Stimulated activated CD4-positive, alpha-beta T cell treated with anti-CD3 and anti-CD28 coated beads, Interleukin-1b, Interleukin-23, amount 100 ng/mL, for 1 hour (primary cell): ENCODE data around the gene MCRIP1.

Source experiments
- DNase-seq, 2 donors: peaks; one replicate each; pipeline ENCODE4 v3.0.0-alpha.2; 2020; ENCODE audit warnings: low read depth in 2 of 2

The MCRIP1 gene

DNA sequence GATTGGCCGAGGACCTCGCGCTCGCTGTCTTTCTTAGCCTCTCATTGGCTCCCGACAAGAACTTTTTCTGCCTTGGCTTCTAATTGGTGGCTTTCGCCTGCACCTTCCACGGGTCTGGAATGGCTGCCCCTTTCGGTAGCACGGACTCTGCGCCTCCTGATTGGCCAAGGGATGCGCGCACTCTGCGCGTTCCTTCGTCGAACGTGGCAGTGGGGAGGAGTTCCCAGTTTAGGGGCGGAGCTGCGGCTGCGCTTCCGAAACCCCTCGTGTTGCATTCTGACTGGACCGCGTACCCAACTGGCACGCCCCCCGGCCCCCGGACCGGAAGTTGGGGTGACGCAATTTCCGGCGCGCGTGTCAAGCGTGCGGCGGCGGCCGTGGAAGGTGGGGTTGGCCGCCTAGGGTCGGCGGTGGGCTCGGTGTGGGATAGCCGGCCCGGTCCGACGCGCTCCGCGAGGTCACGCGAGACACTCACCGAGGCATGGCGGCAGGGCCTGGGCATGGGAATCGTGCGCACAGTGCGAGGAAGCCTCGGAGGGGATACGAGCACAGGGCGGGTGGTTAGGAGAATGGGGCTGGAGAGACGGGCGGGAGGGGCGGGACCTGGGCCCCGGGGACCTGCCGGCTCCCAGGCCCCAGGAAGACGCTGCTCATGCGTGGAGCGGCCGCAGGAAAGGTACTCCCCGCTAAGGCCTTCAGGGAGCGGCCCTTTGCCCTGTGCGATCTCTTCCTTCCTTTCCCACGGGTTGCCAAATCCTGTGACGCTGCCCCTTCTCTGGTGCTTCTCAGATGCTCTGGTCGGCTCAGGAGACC, 27.9 kb upstream of the MCRIP1 start:
- peak; percentile 98 to 99 for DNase-seq

GRCh38 chr17:81859906-81860755, 27.0 kb upstream of the MCRIP1 start, which contains the start of gene P4HB:
P4HB (minus strand) TSS chr17:81860535; CDS start chr17:81860471, 64 bp downstream.
- DNase-seq = peak in 1 of 2 donors; percentile 84

DNA sequence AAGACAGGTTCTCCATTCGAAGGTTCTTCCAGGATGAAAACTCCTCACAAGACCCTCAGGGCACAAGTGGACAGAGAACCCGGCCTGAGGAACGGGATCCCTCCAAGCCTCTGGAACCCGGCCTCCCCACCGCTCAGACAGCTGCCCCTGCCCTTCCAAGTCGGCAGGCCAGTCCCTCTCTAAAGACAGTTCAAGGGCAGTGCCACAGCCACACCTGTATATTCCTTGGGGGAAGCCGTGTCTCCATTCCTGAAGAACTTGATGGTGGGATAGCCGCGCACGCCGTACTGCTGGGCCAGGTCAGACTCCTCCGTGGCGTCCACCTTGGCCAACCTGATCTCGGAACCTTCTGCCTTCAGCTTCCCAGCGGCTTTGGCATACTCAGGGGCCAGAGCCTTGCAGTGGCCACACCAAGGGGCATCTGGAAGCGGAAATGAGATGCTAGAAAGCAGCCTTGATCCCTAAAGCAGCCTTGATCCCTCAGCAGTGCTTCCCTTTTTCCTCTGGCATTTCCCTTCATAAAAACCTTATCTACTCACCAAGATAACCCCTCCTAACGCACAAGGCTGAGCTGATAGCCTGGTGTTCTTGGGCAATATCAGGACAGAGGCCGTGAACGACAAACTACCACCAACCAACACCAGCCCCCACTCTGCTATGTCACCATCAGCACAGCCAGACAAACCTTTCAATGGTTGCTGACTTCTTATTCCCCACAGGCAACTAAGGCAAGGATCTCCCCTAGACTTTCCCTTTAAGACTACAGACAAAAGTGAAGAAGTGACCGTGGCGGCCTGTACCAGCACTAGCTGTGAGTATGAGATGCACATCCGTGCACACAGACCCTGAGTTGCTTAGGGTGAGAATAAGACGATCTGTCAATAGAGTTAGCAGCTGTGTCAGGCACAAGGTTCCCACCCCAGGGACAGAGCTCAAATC, 26.1 kb upstream of the MCRIP1 start:
- no peak for DNase-seq

GRCh38 chr17:81858170-81858966, 25.3 kb upstream of the MCRIP1 start:
- no peak for DNase-seq

GRCh38 chr17:81854974-81855774, 22.1 kb upstream of the MCRIP1 start:
- no peak for DNase-seq

GRCh38 chr17:81852237-81852636, 19.1 kb upstream of the MCRIP1 start:
- no peak for DNase-seq

- DNase-seq = no peak
These were observed 18.3 kb upstream of the MCRIP1 start for GRCh38 chr17:81851423-81851822.

GRCh38 chr17:81849457-81849856, 16.4 kb upstream of the MCRIP1 start:
- no peak for DNase-seq

DNA sequence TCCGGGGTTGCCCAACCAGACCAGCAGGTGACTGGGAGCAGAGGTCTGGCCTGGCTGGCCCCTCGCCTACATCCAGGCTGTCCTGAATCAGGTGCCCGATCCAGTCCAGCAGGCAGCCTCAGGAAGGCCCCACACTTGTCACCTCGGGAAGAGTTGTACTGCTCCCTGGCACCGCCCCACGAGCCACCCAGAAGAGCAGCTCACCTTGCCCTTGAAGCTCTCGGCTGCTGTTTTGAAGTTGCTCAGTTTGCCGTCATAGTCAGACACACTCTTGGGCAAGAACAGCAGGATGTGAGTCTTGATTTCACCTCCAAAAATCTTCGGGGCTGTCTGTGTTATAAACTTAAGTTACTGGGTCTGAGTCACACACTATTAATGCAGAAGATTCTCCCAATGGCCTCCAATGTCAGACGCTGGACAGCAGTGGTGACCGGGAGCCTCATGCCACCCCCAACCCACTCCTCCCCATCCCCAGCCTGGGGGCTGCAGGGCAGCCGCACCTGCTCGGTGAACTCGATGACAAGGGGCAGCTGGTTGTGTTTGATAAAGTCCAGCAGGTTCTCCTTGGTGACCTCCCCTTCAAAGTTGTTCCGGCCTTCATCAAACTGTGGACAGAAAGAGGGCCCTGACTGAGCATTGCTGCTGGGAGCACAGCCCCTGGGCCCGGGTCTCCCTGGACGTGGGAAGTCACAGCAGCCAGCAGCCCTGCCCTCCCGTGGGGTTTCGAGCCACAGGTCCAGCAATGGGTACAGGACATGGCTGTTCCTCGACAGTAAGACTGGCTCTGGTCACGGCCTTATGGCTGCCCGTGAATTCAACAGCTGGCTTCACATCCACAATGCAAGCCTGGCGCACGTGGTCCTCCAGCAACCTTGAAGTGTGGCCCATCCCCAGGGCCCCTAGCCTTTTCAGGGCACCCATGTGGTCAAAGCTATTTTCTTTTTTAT, 13.9 kb upstream of the MCRIP1 start:
- DNase-seq = no peak

- DNase-seq = no peak
These were observed 13.0 kb upstream of the MCRIP1 start for GRCh38 chr17:81845881-81846742.

GRCh38 chr17:81845361-81845760, 12.3 kb upstream of the MCRIP1 start:
- DNase-seq = no peak

DNA sequence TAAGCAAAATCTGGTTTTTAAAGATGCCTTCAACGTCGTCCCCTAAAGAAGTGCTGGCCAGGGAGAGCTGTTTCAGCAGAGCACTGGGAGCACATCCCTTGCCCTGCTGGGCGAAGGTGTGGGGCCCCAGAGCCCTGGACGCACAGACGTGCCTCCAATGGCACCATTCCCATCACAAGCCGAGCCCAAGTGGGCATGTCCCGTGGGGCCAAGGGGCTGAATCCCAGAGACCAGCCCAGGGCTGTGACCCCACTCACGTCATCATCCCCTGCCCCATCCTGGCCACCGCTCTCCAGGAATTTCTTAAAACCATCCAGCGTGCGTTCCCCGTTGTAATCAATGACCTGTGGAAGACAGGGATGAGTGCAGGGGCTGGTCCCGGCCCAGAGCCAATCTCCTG, 11.8 kb upstream of the MCRIP1 start:
- no peak for DNase-seq

DNA sequence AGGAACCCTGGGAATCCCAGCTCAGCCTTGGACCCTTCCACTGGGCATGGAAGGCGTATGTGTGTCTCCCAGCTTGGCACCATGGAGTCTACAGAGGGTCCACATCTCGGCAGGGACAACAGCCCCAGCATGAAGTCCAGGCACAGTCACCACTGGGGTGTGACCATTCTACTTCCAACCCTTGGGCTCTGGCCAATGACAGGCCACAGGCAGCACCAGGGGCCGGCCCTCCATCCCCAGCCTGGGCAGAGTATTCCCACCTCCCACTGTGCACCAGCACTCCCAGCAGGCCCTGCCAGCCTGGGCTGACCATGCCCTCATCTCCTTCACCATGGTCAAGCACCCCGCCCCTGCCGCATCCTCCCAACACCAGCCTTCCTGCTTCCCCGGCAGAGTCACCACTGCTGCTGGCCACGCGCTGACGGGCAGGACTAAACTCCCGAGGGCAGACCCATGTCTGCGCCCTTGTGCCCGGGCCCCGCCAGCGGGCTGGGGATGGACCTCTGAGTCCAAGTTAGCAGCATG, 11.3 kb upstream of the MCRIP1 start:
- DNase-seq = no peak

GRCh38 chr17:81843713-81844326, 10.7 kb upstream of the MCRIP1 start:
- DNase-seq = no peak

- no peak for DNase-seq
These were observed 9.8 kb upstream of the MCRIP1 start for GRCh38 chr17:81842725-81843504.

GRCh38 chr17:81842378-81842724, 9.3 kb upstream of the MCRIP1 start:
- DNase-seq = no peak

DNA sequence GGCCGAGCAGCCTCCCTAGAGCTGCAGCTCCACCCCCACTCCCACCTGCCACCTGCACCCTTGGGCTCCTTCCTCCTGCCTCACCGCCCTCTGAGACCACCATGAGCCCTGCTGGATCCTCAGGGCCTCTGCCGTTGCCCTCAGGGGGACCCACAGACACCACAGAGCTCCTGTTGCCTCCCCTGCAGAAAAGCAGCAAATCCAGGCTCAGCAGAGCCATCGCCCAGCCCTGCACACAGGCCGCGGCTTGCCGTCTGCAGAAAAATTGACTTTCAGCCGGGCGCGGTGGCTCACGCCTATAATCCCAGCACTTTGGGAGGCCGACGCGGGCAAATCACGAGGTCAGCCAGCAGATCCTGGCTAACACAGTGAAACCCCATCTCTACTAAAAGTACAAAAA, 8.8 kb upstream of the MCRIP1 start:
- no peak for DNase-seq
